HEK293T (cell line): ENCODE measurements around the gene KLHDC10.
"Not testable (repeated sequence)": the region's sequence is repeated elsewhere in the genome, so short reads cannot be mapped to it uniquely, and the experiment has no call there.

ENCODE experiments used
- CTCF ChIA-PET: fragments of 350-600 bp; formaldehyde crosslinking; extraction: SDS; loops from one replicate; lab custom pipeline; 2021; ENCODE audit warnings: antibody characterized with exemption, inconsistent platforms; lab: Yijun Ruan, JAX
- POLR2A ChIA-PET: fragments of 350-600 bp; formaldehyde crosslinking; extraction: SDS; loops from one replicate; lab custom pipeline; 2020; ENCODE audit warnings: antibody characterized with exemption, inconsistent platforms; lab: Yijun Ruan, JAX
- DNase-seq: peaks from one replicate; pipeline ENCODE4 v3.0.0; 2012; ENCODE audit warnings: mixed read lengths; ENCODE audit errors: extremely low spot score
- ARNT ChIP-seq: fragments of 450-650 bp; IDR thresholded peaks from 2 replicates; pipeline ENCODE4 v1.6.1; 2017; ENCODE audit warnings: mild to moderate bottlenecking
- BHLHE40 ChIP-seq: fragments of 450-650 bp; IDR thresholded peaks from 2 replicates; pipeline ENCODE4 v1.6.1; 2016; ENCODE audit warnings: mild to moderate bottlenecking, moderate library complexity, borderline replicate concordance
- CTBP1 ChIP-seq: fragments of 450-650 bp; IDR thresholded peaks from 2 replicates; pipeline ENCODE4 v1.6.1; 2016; ENCODE audit warnings: borderline replicate concordance
- ELF4 ChIP-seq: fragments of 450-650 bp; IDR thresholded peaks from 2 replicates; pipeline ENCODE4 v1.6.1; 2017; ENCODE audit warnings: antibody characterized with exemption
- FOXA1 ChIP-seq: fragments of 450-650 bp; IDR thresholded peaks from 2 replicates; pipeline ENCODE4 v1.6.1; 2016; ENCODE audit warnings: mild to moderate bottlenecking
- FOXK2 ChIP-seq: fragments of 450-650 bp; IDR thresholded peaks from 2 replicates; pipeline ENCODE4 v1.6.1; 2016; ENCODE audit warnings: mild to moderate bottlenecking
- FOXM1 ChIP-seq: fragments of 450-650 bp; IDR thresholded peaks from 2 replicates; pipeline ENCODE4 v1.6.1; 2017; ENCODE audit warnings: mild to moderate bottlenecking, borderline replicate concordance
- HDGF ChIP-seq: fragments of 450-650 bp; IDR thresholded peaks from 2 replicates; pipeline ENCODE4 v1.6.1; 2017; ENCODE audit warnings: antibody characterized with exemption, borderline replicate concordance
- L3MBTL2 ChIP-seq: fragments of 450-650 bp; conservative IDR thresholded peaks from 2 replicates; pipeline ENCODE4 v1.6.1; 2016; ENCODE audit warnings: mild to moderate bottlenecking
- LEF1 ChIP-seq: fragments of 450-650 bp; IDR thresholded peaks from 2 replicates; pipeline ENCODE4 v1.6.1; 2017; ENCODE audit warnings: mild to moderate bottlenecking, borderline replicate concordance
- NFRKB ChIP-seq: fragments of 450-650 bp; IDR thresholded peaks from 2 replicates; pipeline ENCODE4 v1.6.1; 2016; ENCODE audit warnings: mild to moderate bottlenecking, moderate library complexity
- PKNOX1 ChIP-seq: fragments of 450-650 bp; IDR thresholded peaks from 2 replicates; pipeline ENCODE4 v1.6.1; 2016
- SP1 ChIP-seq: fragments of 450-650 bp; IDR thresholded peaks from 2 replicates; pipeline ENCODE4 v1.6.1; 2017
- SUZ12 ChIP-seq: fragments of 450-650 bp; IDR thresholded peaks from 2 replicates; pipeline ENCODE4 v1.6.1; 2016; ENCODE audit warnings: mild to moderate bottlenecking
- TARDBP ChIP-seq: fragments of 450-650 bp; IDR thresholded peaks from 2 replicates; pipeline ENCODE4 v1.6.1; 2016
- ZNF384 ChIP-seq: fragments of 450-650 bp; IDR thresholded peaks from 2 replicates; pipeline ENCODE4 v1.6.1; 2016

Gene KLHDC10

GRCh38 chr7:130179631-130180030 lies 109.3 kb downstream of the KLHDC10 start:
- no peak for DNase-seq
- ChIA-PET POLR2A (interaction anchor here (1.1 kb wide), 1 partner anchor 26 kb away, joined by 6 read pairs; the partner anchor contains the start of gene TMEM209), CTCF (no interaction called here)
- TF ChIP-seq L3MBTL2 (no peak), LEF1 (no peak), NFRKB (no peak), FOXK2 (no peak), CTBP1 (no peak), SUZ12 (no peak), FOXM1 (no peak)

- CTCF ChIA-PET: no interaction called here
- POLR2A ChIA-PET: no interaction called here
- TF ChIP-seq L3MBTL2 (no peak), ARNT (no peak)
Measured at GRCh38 chr7:130180571-130181262, 110.4 kb downstream of the KLHDC10 start.

GRCh38 chr7:130181263-130181605 lies 110.9 kb downstream of the KLHDC10 start:
- POLR2A ChIA-PET: interaction anchor here (0.5 kb wide), 1 partner anchor 24 kb away, joined by 3 read pairs; no protein-coding TSS in a partner anchor
- CTCF ChIA-PET: no interaction called here
- no peak for DNase-seq
- TF ChIP-seq ZNF384: no peak
- TF ChIP-seq FOXM1: no peak
- no peak for TF ChIP-seq BHLHE40
- no peak for TF ChIP-seq SUZ12
- TF ChIP-seq LEF1: no peak
- TF ChIP-seq FOXA1: no peak
- TF ChIP-seq ARNT: no peak
- TF ChIP-seq PKNOX1: no peak
- no peak for TF ChIP-seq CTBP1
- no peak for TF ChIP-seq TARDBP
- TF ChIP-seq HDGF: no peak
- no peak for TF ChIP-seq SP1
- TF ChIP-seq ELF4: no peak
- TF ChIP-seq FOXK2: no peak
- no peak for TF ChIP-seq NFRKB
- TF ChIP-seq L3MBTL2: no peak

More at GRCh38 chr7:130180571-130181262, 110.4 kb downstream of the KLHDC10 start:
- no peak for DNase-seq

- no peak for DNase-seq
- ChIA-PET POLR2A (interaction anchor here (1.7 kb wide), 1 partner anchor 22 kb away, joined by 8 read pairs; the partner anchor contains the start of gene TMEM209), CTCF (interaction anchor here (0.5 kb wide), 1 partner anchor 98 kb away, joined by 5 read pairs; no protein-coding TSS in a partner anchor)
- TF ChIP-seq ARNT (no peak), FOXA1 (no peak), PKNOX1 (no peak), HDGF (no peak), LEF1 (no peak), NFRKB (no peak), BHLHE40 (no peak), CTBP1 (no peak), SP1 (no peak), ELF4 (no peak), FOXK2 (no peak), SUZ12 (no peak), L3MBTL2 (no peak), FOXM1 (no peak), ZNF384 (no peak), TARDBP (no peak)
Measured at GRCh38 chr7:130182990-130183389, 112.7 kb downstream of the KLHDC10 start.

- CTCF ChIA-PET, DNase-seq, POLR2A ChIA-PET: not testable (repeated sequence)
Measured at GRCh38 chr7:130184349-130184748, 114.0 kb downstream of the KLHDC10 start.
